Measurements from ENCODE around the gene GADL1. TPM values are rescaled to one million over a fixed set of nuclear protein-coding genes. Genes with fewer than 3 reads are reported as not detected.

Gene GADL1
- total RNA-seq, 1 experiment from 2014 or later = 0.09 TPM

GRCh38 chr3:30864132-30864531, 30.3 kb downstream of the GADL1 start:
- H3K27me3 ChIP-seq (ENCODE audit: insufficient read depth, low read length) = no peaks in the 10 kb centered on the region
- no peak overlapping the region for H3K14ac ChIP-seq (ENCODE audit: insufficient read depth, low read length)
- DNase-seq = no peak
- Mint-ChIP-seq H3K27me3 (ENCODE audit: low read depth) (no peaks in the 10 kb centered on the region), H3K4me3 (no peak overlapping the region), H3K4me1 (peaks cover 20 to 27% of the 10 kb centered on the region in 2 experiments), H3K36me3 (ENCODE audit: insufficient read depth in 1 of 3, low read depth in 3 of 3) (no peaks in the 10 kb centered on the region), H3K9me3 (no peaks in the 10 kb centered on the region), H3K27ac (no peak overlapping the region)
- H3K4ac ChIP-seq (ENCODE audit: low read depth, low read length) = no peak overlapping the region
- no peak overlapping the region for H2BK12ac ChIP-seq (ENCODE audit: insufficient read length, low read depth, low read length)
- H2AFZ ChIP-seq (ENCODE audit: low read length) = no peak overlapping the region
- no peaks in the 10 kb centered on the region; the same call in 1 of the 2 replicates for H3K4me1 ChIP-seq (ENCODE audit: insufficient read depth, low read length)
- TF ChIP-seq CTCF (conservative IDR thresholded peaks at IDR 0.05) = no peak
- H2AK5ac ChIP-seq (ENCODE audit: insufficient read length, low read length) = no peak overlapping the region
- H2BK15ac ChIP-seq (ENCODE audit: low read depth, low read length) = no peak overlapping the region
- no peaks in the 10 kb centered on the region for H3K79me1 ChIP-seq (ENCODE audit: insufficient read depth, low read depth, low read length, poor library complexity, severe bottlenecking)
- no CpG with 5 or more reads among the region's 5 CpGs for WGBS (ENCODE audit: extremely low coverage, insufficient read length, low lambda C conversion rate)
- H3T11ph ChIP-seq (ENCODE audit: low read length) = no peak overlapping the region
- H4K91ac ChIP-seq (ENCODE audit: insufficient read length, low read depth, low read length) = no peak overlapping the region
- no peak overlapping the region for H3K23ac ChIP-seq (ENCODE audit: insufficient read length, low read depth, low read length)
- no peak overlapping the region for H3K27ac ChIP-seq (ENCODE audit: insufficient read length, low read depth, low read length)
- H3K9me3 ChIP-seq (ENCODE audit: control insufficient read depth, low read depth, low read length) = no peaks in the 10 kb centered on the region
- no peak overlapping the region for H3K56ac ChIP-seq (ENCODE audit: insufficient read length, low read depth, low read length)
- no peak overlapping the region for H3K4me2 ChIP-seq (ENCODE audit: insufficient read depth, insufficient read length, low read length)
- no peaks in the 10 kb centered on the region for H4K20me1 ChIP-seq (ENCODE audit: control insufficient read depth, insufficient read depth, insufficient read length)
- no peak overlapping the region for H2BK20ac ChIP-seq (ENCODE audit: low read depth, low read length, poor library complexity, severe bottlenecking)
- no peak overlapping the region for H4K5ac ChIP-seq (ENCODE audit: insufficient read length, low read depth, low read length)
- H3K23me2 ChIP-seq (ENCODE audit: insufficient read length, low read depth, low read length, poor library complexity, severe bottlenecking) = no peaks in the 10 kb centered on the region
- no peak overlapping the region for H4K8ac ChIP-seq (replicated peaks; ENCODE audit: insufficient read length, low read depth, low read length)
- H3K9ac ChIP-seq (ENCODE audit: extremely low read depth, insufficient read length, low read length) = no peak overlapping the region
- no peaks in the 10 kb centered on the region for H3K79me2 ChIP-seq (ENCODE audit: insufficient read depth, low read length)
- no peak overlapping the region for H2BK120ac ChIP-seq (ENCODE audit: low read depth, low read length, poor library complexity, severe bottlenecking)
- H3K18ac ChIP-seq (ENCODE audit: insufficient read length, low read depth, low read length) = no peak overlapping the region
- H2BK5ac ChIP-seq (ENCODE audit: insufficient read length, low read length) = no peak overlapping the region

Data from H9 (cell line).